GM12891 (cell line): ENCODE results near the gene KIF3B.
"Not testable (repeated sequence)": the region's sequence is repeated elsewhere in the genome, so short reads cannot be mapped to it uniquely, and the experiment has no call there.

Source experiments
- DNase-seq: peaks from one replicate; pipeline ENCODE4 v3.0.0; 2011; ENCODE audit warnings: low spot score; ENCODE audit not compliant: insufficient read length
- FAIRE-seq: peaks from 2 replicates; lab custom pipeline; 2011; peaks lifted over from hg19 to GRCh38; lab: Jason Lieb, UNC
- PAX5 ChIP-seq: IDR thresholded peaks from 2 replicates; pipeline ENCODE4 v1.6.1; 2011; ENCODE audit warnings: low read length, moderate library complexity, mild to moderate bottlenecking; ENCODE audit not compliant: insufficient read depth, severe bottlenecking
- POLR2A ChIP-seq: IDR thresholded peaks from 2 replicates; pipeline ENCODE4 v1.6.1; 2011; ENCODE audit warnings: low read depth, low read length, control low read depth
- POLR2AphosphoS5 ChIP-seq: IDR thresholded peaks from 2 replicates; pipeline ENCODE4 v1.6.1; 2011; ENCODE audit warnings: low read depth, low read length, control low read depth
- POU2F2 ChIP-seq: IDR thresholded peaks from 2 replicates; pipeline ENCODE4 v1.6.1; 2011; ENCODE audit warnings: low read depth, mild to moderate bottlenecking, control low read depth, low read length, moderate library complexity
- SPI1 ChIP-seq: IDR thresholded peaks from 2 replicates; pipeline ENCODE4 v1.6.1; 2011; ENCODE audit warnings: low read depth, low read length, control low read depth
- TAF1 ChIP-seq: IDR thresholded peaks from 2 replicates; pipeline ENCODE4 v1.6.1; 2011; ENCODE audit warnings: low read depth, low read length, control low read depth

KIF3B gene

DNA sequence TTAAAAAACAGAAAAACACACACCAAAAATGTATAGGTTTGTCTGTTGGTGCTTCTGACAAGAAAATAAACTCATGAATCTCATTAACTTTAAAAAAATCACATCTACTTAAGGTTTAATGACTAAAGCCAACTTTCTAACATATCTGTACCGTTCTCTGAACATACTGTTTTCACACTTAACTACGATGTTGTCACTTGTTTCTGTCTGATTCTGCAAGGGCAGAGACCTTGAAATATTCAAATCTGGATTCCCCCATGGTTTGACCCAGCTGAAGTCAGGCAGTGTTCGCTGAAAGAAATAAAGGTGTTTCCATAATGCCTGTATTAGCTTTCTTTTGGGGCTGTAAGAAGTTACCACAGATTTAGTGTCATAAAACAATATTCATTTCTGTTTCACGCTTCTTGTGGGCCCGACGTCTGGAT lies 78.0 kb downstream of the KIF3B start:
- FAIRE-seq = no peak
- DNase-seq = no peak
- TF ChIP-seq SPI1 = no peak
- TF ChIP-seq POLR2AphosphoS5 = no peak
- no peak for TF ChIP-seq POLR2A
- TF ChIP-seq PAX5 = no peak
- TF ChIP-seq POU2F2 = peak; percentile 75

DNA sequence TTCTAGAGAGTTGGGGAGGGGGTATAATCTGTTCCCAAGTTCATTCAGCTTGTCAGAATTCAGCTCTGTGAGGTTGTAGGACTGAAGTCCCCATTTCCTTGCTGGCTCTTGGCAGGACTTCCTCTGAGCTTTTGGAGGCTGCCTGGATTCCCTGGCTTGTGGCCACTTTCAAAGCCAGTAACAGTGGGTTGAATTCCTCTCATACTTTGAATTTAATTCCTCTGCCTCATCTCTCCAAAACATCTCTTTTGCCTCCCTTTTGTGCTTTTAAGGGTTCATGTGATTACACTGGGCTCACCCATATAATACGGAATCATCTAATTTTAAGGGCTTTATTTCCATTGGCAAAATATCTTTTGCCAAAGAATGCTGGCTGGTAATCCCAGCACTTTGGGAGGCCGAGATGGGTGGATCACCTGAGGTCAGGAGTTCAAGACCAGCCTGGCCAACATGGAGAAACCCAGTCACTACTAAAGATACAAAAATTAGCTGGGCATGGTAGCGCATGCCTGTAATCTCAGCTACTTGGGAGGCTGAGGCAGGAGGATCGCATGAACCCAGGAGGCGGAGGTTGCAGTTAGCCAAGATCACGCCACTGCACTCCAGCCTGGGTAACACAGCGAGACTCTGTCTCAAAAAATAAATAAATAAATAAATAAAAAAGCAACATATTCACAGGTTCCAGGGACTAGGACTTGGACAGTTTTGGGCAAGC lies 78.6 kb downstream of the KIF3B start:
- FAIRE-seq, DNase-seq: not testable (repeated sequence)

DNA sequence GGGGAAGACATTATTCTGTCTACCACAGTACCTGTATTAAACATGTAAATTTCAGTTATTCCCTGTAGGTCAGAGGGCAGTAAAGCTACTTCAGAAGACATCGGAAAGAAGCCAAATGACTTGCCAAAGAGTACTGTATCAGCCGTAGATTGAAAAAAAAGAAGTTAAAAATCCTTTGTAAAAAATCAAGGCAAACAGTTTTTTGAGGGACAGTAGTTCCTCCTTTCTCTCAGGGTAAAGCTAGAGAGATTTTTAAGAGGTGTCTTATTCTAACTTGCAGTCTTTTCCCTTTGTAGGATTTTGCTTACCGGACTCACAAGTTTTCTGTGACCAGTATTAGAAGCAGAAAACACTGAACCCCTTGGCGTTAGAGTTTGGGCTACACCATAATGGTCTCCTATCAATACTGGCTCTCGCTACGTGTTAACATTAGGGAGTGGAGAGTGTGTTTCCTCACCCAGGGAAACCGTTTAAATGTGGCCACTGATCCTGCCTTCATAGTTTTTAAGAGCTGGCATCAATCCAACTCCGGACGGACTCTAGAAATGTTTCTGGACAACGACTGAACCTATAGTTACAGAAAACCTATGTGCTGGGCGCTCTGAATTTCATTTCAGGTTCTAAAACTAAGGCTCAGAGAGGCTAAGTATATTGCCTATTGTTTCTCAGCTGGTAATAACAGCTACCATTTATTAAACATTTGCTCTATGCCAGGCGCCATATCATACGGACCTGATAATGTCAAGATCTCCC lies 79.3 kb downstream of the KIF3B start:
- DNase-seq (no peak), FAIRE-seq (no peak)
- TF ChIP-seq POLR2A = no peak
- no peak for TF ChIP-seq SPI1
- no peak for TF ChIP-seq PAX5
- no peak for TF ChIP-seq TAF1
- no peak for TF ChIP-seq POU2F2
- TF ChIP-seq POLR2AphosphoS5 = no peak

DNA sequence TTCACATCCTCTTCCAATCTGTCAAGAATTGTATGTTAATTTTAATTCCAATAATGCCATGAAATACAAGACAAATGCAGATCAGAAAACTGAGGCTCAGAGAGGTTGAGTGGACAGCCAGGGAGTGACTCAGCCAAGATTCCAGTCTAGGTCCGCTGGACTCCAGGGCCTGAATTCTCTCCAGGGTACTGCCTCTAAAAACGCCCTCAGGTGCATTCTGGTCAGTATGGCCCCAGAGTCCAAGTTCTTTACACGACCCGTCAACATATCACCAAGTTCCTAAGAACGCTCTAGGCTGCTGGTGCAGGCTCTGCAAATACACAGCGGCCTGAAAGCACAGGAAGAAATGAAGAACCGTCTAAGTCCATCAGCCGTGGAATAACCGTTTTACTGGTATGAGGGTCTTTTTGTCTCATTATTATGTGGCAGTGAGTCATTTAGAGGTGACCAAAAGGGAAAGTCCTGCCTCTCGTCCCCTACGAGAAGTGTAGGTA lies 80.0 kb downstream of the KIF3B start:
- no peak for DNase-seq
- TF ChIP-seq SPI1 (peak; percentile 56; the same call in 1 of the 2 replicates), PAX5 (no peak), TAF1 (0 out of 2 replicates have a peak, but pooled peaks have one; percentile 10)
- FAIRE-seq = peak; percentile 50

DNA sequence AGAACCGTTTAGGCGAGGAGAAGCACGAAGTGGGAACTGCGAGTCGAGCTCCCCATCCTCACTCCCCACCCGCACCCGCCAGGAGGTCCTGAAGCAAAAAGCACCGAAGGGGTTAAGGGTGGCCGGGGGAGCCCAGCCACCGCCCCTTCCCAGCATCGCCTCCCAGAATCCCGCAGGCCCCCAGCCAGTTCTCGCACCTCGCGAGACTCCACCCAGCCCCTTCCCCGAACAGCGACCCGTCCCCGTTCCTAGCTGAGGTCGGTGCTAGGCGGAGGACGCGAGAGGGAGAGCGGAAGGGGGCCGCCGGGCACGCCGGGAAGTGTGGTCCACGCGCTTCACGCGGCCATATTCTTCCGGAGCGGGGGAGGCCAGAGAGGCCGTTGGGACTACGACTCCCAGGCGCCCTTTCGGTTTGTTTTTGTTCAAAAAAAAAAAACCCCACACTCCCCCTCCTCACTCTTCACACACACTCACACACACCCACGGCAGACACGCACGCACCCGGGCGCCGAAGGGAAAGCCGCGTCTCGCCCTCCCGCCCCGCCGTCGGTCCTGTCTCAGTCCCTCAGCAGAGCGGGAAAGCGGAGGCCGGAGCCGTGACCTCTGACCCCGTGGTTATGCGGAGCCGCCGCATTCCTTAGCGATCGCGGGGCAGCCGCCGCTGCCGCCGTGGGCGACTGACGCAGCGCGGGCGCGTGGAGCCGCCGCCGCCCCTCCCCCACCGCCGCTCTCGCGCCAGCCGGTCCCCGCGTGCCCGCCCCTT lies 80.6 kb downstream of the KIF3B start, which contains the start of gene ASXL1:
ASXL1 (plus strand) TSS at position 463 of the 763 bp plus-strand sequence. CDS start 445 bp downstream, outside the sequence.
- DNase-seq (peak; percentile 79), FAIRE-seq (peak; percentile 91)
- TF ChIP-seq PAX5 (peak; percentile 32), TAF1 (peak; percentile 48; the same call in 1 of the 2 replicates), POLR2AphosphoS5 (peak; percentile 67; the same call in 1 of the 2 replicates), POLR2A (peak; percentile 91), POU2F2 (0 out of 2 replicates have a peak, but pooled peaks have one; percentile 50), SPI1 (no peak)

DNA sequence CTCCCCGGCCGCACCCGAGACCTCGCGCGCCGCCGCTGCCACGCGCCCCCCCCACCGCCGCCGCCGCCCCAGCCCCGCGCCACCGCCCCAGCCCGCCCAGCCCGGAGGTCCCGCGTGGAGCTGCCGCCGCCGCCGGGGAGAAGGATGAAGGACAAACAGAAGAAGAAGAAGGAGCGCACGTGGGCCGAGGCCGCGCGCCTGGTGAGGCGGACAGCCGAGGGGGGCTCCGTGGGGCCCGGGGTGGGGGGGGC lies 81.1 kb downstream of the KIF3B start:
- DNase-seq = no peak
- TF ChIP-seq PAX5 = no peak
- no peak for TF ChIP-seq POU2F2
- no peak for TF ChIP-seq SPI1
- no peak for TF ChIP-seq POLR2A
- TF ChIP-seq POLR2AphosphoS5 = no peak
- no peak for TF ChIP-seq TAF1
- FAIRE-seq = no peak

DNA sequence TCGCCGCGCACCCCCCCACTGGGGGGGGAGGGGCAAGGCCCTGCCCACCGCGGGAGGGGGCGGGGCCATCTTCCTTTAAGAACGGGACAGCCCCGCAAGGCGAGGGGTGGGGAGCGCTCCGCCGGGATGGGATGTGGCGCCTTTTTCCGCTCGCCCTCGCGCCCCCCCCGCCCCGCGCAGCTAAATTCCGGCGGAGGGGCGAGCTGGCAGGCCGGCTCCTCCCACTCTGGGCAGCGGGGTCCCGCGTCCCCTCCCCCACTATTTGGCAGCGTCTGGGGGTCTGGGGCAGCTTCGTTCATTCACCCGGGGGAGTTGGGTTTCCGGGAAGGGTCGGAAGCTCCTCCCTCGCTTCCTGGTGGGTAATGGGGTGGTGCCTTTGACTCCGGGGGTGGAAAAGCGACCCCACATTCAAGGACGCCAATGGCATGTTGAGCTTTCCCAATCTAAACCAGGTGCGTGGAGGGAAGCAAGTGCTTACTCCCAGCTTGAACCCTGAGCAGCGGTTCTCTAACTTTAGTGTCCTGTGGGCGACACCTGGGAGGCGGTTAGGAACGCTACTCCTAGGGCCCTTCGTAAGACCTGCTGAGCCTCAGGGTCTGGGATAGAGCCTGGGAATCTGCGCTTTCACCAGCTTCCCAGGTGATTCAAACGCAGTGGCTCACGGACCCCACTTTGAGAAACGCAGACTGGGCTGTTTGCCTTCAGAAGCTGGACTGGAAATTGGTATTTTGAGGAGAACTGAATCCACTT lies 81.6 kb downstream of the KIF3B start:
- FAIRE-seq = peak; percentile 51
- DNase-seq = peak; percentile 47
- TF ChIP-seq POLR2A = peak; percentile 40; the same call in 1 of the 2 replicates
- TF ChIP-seq POLR2AphosphoS5 = no peak

DNA sequence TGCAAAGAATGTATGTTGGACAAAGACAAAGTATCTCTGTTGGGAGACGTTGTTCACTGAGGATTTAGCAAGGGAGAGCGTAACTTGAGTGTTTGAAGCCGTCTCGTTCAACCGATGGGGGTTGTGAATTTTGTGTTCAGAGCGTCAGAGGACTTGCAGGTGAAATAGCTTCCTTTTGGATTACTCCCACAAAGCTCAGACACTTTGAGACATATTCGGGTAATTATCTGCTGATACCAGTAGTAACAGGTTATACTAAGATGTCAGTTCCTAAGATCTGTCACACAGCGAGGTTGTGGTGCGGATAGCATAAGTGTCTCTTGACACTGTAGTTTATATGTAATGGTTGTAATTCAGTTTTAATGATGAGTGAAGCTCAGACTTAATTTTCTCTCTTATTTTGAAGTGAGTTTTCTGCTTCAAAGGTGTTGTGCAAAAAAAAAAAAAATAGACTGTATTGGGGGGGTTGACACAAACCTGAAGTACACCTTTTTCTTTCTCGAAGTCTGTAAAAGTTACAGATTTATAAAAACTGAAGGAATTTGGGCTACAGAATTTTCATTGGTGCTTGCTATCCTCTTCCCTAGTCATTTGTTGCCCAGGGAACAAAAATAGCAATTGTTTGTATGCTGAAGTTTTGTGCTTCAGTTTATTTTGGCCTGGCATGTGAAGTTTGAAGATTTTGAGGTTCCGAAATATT lies 82.3 kb downstream of the KIF3B start:
- DNase-seq (no peak), FAIRE-seq (no peak)
- no peak for TF ChIP-seq POLR2AphosphoS5
- no peak for TF ChIP-seq POU2F2
- TF ChIP-seq POLR2A = no peak
- no peak for TF ChIP-seq TAF1
- TF ChIP-seq SPI1 = no peak
- no peak for TF ChIP-seq PAX5

DNA sequence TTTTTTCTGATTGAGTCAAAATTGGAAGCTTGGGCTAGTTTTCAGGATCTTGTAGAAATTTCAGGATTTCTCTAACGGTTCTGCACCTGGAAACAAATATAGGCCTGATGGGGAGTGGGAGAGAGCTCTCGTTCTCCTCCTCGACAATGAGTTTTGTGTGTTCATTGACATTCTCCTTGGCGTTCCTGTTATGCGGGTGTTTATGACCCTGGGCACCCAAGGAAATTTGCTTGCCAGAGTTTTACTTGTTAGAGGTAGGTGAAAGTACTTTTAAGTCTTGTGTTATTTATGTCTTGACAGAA lies 82.8 kb downstream of the KIF3B start:
- no peak for FAIRE-seq
- TF ChIP-seq PAX5 = no peak
- no peak for TF ChIP-seq POU2F2
- TF ChIP-seq TAF1 = no peak
- TF ChIP-seq POLR2AphosphoS5 = no peak
- TF ChIP-seq SPI1 = no peak
- DNase-seq = no peak
